GM12891 (cell line): ENCODE measurements around the gene PABPN1.

Experiments used
- PAX5 ChIP-seq: IDR thresholded peaks from 2 replicates; pipeline ENCODE4 v1.6.1; 2011; ENCODE audit warnings: low read length, moderate library complexity, mild to moderate bottlenecking; ENCODE audit not compliant: insufficient read depth, severe bottlenecking
- POLR2A ChIP-seq: IDR thresholded peaks from 2 replicates; pipeline ENCODE4 v1.6.1; 2011; ENCODE audit warnings: low read depth, low read length, control low read depth
- POLR2AphosphoS5 ChIP-seq: IDR thresholded peaks from 2 replicates; pipeline ENCODE4 v1.6.1; 2011; ENCODE audit warnings: low read depth, low read length, control low read depth
- SPI1 ChIP-seq: IDR thresholded peaks from 2 replicates; pipeline ENCODE4 v1.6.1; 2011; ENCODE audit warnings: low read depth, low read length, control low read depth
- TAF1 ChIP-seq: IDR thresholded peaks from 2 replicates; pipeline ENCODE4 v1.6.1; 2011; ENCODE audit warnings: low read depth, low read length, control low read depth

- no peak for TF ChIP-seq POLR2AphosphoS5
- TF ChIP-seq POLR2A: no peak
- TF ChIP-seq TAF1: no peak
- TF ChIP-seq PAX5: no peak
- no peak for TF ChIP-seq SPI1
Observed at GRCh38 chr14:23354990-23355389, 33.7 kb downstream of the PABPN1 start.
